ENCODE results near the gene ABR. TPM values are rescaled to one million over a fixed set of nuclear protein-coding genes. Genes with fewer than 3 reads are reported as not detected.

The ABR gene
- total and polyA plus RNA-seq, 2 of the 8 experiments (the other 6 are each of a cell fraction or from before 2014, with no cell fraction given), result 44.8 to 47.2 TPM

GRCh38 chr17:1030684-1031532 is 148.9 kb downstream of the ABR start:
- Histone ChIP-seq H2AFZ (ENCODE audit: low read length) (no peak overlapping the region), H4K91ac (replicated peaks; ENCODE audit: insufficient read length, low read length) (no peak overlapping the region), H2BK5ac (ENCODE audit: low read depth, low read length) (no peak overlapping the region), H3K4ac (replicated peaks; ENCODE audit: insufficient read length, low read depth, low read length) (no peak overlapping the region), H3K79me2 (ENCODE audit: control insufficient read depth in 1 of 2, insufficient read depth in 2 of 2, low read length in 2 of 2) (no peaks in the 10 kb centered on the region), H3K23me2 (ENCODE audit: low read depth, low read length) (peaks cover 7% of the 10 kb centered on the region; the same call in 1 of the 2 replicates), H2BK120ac (replicated peaks; ENCODE audit: low read depth, low read length) (no peak overlapping the region), H3K4me3 (ENCODE audit: extremely low read depth in 1 of 4, insufficient read depth in 2 of 4, low read depth in 3 of 4, low read length in 4 of 4) (peak overlapping the region in 3 of 4 experiments; percentile 19 to 70 (median 35); a peak in 4 of 8 replicates), H4K8ac (ENCODE audit: extremely low read depth, insufficient read depth, low read length) (no peak overlapping the region; the same call in 1 of the 2 replicates), H4K20me1 (replicated peaks in 1 of 2; ENCODE audit: control insufficient read depth in 1 of 2, insufficient read depth in 2 of 2, low read length in 2 of 2) (peaks cover 3 to 17% of the 10 kb centered on the region in 2 experiments), H3K4me2 (ENCODE audit: insufficient read depth in 1 of 2, low read depth in 2 of 2, low read length in 2 of 2) (peak overlapping the region; percentile 26 to 58), H4K5ac (ENCODE audit: insufficient read length, low read depth, low read length) (no peak overlapping the region), H3K23ac (ENCODE audit: insufficient read length) (no peak overlapping the region), H3K27me3 (replicated peaks in 1 of 4; ENCODE audit: control insufficient read depth in 3 of 4, extremely low read depth in 1 of 4, insufficient read depth in 3 of 4, low read length in 3 of 4) (peaks cover 0 to 14% (median 7%) of the 10 kb centered on the region in 4 experiments; a peak in 5 of 7 replicates), H2BK15ac (ENCODE audit: low read length) (0 out of 2 replicates have a peak overlapping the region, but pooled peaks have one; percentile 18), H3K14ac (ENCODE audit: insufficient read length) (no peak overlapping the region), H3K18ac (ENCODE audit: extremely low read depth, low read length) (no peak overlapping the region; the same call in 1 of the 2 replicates), H2BK12ac (ENCODE audit: low read depth, low read length) (no peak overlapping the region), H3K4me1 (replicated peaks in 1 of 4; ENCODE audit: control insufficient read depth in 3 of 4, insufficient read depth in 4 of 4, low read length in 3 of 4) (peaks cover 0 to 9% (median 2%) of the 10 kb centered on the region in 4 experiments; a peak in 3 of 7 replicates), H3K27ac (ENCODE audit: low read depth, low read length) (no peak overlapping the region), H2AK5ac (ENCODE audit: low read depth, low read length) (no peak overlapping the region), H2BK20ac (ENCODE audit: low read length) (no peak overlapping the region), H3K36me3 (ENCODE audit: control insufficient read depth in 2 of 4, insufficient read depth in 4 of 4, low read length in 3 of 4) (no peaks in the 10 kb centered on the region; a peak in 1 of 8 replicates), H3K79me1 (ENCODE audit: low read depth, low read length) (no peaks in the 10 kb centered on the region), H3K9ac (replicated peaks in 1 of 4; ENCODE audit: extremely low read depth in 1 of 4, low read depth in 3 of 4, low read length in 3 of 4) (no peak overlapping the region), H3K56ac (replicated peaks; ENCODE audit: insufficient read length, low read depth, low read length) (no peak overlapping the region), H3K9me3 (ENCODE audit: insufficient read depth in 2 of 2, low read depth in 1 of 2, low read length in 1 of 2) (no peaks in the 10 kb centered on the region)
- TF ChIP-seq KDM4A (IDR thresholded peaks at IDR 0.05; ENCODE audit: low read depth, low read length, severe bottlenecking) (peak; percentile 43), TBP (IDR thresholded peaks at IDR 0.05; ENCODE audit: low read depth, low read length) (no peak)
- ChIA-PET CTCF (ENCODE audit: partially characterized antibody) (interaction anchor here (1.1 to 4.3 kb wide), 7 partner anchors 8 to 156 kb away, joined by 3 to 24 read pairs (median 4); no protein-coding TSS in a partner anchor), POLR2A (ENCODE audit: partially characterized antibody) (interaction anchor here (1.0 kb wide), 1 partner anchor 30 kb away, joined by 3 read pairs; no protein-coding TSS in a partner anchor)
- 44% methylated on average over 38 of the region's 45 CpGs; no CpG with 5 or more reads in 1 of the 2 experiments for WGBS, 2 experiments (ENCODE audit: extremely low coverage in 1 of 2, insufficient coverage in 1 of 2, insufficient read length in 1 of 2, insufficient replicate concordance in 2 of 2, low coverage in 1 of 2, low lambda C conversion rate in 2 of 2, missing lambda C conversion rate in 1 of 2)
- DNase-seq (ENCODE audit: low read depth in 1 of 2, low spot score in 2 of 2), result peak in 1 of 2 experiments; percentile 63
- no peak for FAIRE-seq
